Esophagus muscularis mucosa (tissue), 4 donors: ENCODE measurements around the gene MPP1.

Experiments
- CTCF ChIP-seq, 3 experiments: fragments of 200-600 bp in 2 of 3; fragments of 450-650 bp in 1 of 3; sonication (generic) in 2 of 3; IDR thresholded peaks; one replicate each; pipeline ENCODE4 v1.5.1; 2017 to 2019; ENCODE audit warnings: antibody characterized with exemption in 3 of 3, mild to moderate bottlenecking in 2 of 3, moderate library complexity in 1 of 3
- EP300 ChIP-seq: sonication (generic); formaldehyde crosslinking; IDR thresholded peaks from one replicate; pipeline ENCODE4 v1.6.1; 2017; ENCODE audit warnings: antibody characterized with exemption
- POLR2A ChIP-seq: fragments of 450-650 bp; IDR thresholded peaks from one replicate; pipeline ENCODE4 v1.6.1; 2017; ENCODE audit warnings: antibody characterized with exemption, moderate library complexity, mild to moderate bottlenecking, low read depth
- POLR2AphosphoS5 ChIP-seq, 2 donors: sonication (generic); formaldehyde crosslinking; IDR thresholded peaks; one replicate each; pipeline ENCODE4 v1.6.1; 2017; ENCODE audit warnings: antibody characterized with exemption in 2 of 2

GRCh38 chrX:154762537-154763296 lies 42.6 kb downstream of the MPP1 start, which contains the start of gene DKC1:
- peak in 2 of 3 experiments; percentile 6 to 19 for TF ChIP-seq CTCF (IDR thresholded peaks at IDR 0.05)
- no peak for TF ChIP-seq POLR2A
- peak; percentile 76 to 77 for TF ChIP-seq POLR2AphosphoS5 (IDR thresholded peaks at IDR 0.05)
- TF ChIP-seq EP300: no peak
